GM19099 (cell line): Measurements from ENCODE around the gene ATAD1.

ENCODE experiments used
- POLR2A ChIP-seq: IDR thresholded peaks from 3 replicates; pipeline ENCODE4 v1.6.1; 2011; ENCODE audit warnings: low read depth; ENCODE audit not compliant: insufficient read length; ENCODE audit errors: extremely low read depth

ATAD1 gene

DNA sequence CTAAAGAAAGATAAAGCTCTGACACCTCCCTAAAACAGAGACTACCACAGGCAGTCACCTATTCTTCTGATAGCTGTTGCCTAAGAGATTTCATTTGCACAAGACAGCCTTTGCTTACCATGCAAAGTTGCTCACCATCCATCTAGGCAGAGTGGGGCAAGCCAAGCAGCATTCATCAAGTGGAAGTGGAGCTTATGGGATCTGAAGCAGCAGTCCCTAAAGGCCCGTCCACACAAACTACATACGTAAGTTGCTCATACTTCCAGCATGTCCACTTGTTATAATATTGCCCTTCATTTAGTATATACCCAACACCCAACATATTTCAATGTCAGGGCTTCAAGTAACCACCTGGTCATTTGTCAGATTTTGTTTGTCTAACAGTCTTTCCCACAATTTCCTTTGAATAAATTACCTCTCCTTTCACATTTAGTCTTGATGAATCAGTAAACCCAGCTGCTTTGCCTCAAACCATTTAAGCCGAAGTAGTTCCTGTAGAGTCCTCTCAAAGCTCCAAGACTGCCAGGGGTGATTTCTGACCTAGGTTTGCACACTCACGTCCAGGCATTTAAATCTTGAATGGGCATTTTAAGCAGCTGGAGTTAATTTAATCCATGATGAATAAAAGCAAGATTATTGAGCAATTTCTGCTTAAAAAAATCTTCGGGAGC is 67.9 kb downstream of the ATAD1 start:
- TF ChIP-seq POLR2A: no peak

DNA sequence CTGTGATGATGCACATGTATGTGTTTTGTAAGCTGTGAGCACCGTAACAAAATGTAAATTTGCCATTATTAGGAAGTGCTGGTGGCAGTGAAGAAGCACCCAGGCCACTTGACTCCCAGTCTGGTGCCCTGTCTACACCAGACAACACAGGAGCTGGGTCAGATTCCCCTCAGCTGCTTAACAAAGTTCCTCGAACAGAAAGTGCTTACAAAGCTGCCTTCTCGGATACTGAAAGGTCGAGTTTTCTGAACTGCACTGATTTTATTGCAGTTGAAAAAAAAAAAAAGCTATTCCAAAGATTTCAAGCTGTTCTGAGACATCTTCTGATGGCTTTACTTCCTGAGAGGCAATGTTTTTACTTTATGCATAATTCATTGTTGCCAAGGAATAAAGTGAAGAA is 71.1 kb downstream of the ATAD1 start:
- no peak for TF ChIP-seq POLR2A

GRCh38 chr10:87744606-87745005 is 73.4 kb downstream of the ATAD1 start:
- TF ChIP-seq POLR2A: no peak

GRCh38 chr10:87740254-87740655 is 77.8 kb downstream of the ATAD1 start:
- TF ChIP-seq POLR2A: no peak

DNA sequence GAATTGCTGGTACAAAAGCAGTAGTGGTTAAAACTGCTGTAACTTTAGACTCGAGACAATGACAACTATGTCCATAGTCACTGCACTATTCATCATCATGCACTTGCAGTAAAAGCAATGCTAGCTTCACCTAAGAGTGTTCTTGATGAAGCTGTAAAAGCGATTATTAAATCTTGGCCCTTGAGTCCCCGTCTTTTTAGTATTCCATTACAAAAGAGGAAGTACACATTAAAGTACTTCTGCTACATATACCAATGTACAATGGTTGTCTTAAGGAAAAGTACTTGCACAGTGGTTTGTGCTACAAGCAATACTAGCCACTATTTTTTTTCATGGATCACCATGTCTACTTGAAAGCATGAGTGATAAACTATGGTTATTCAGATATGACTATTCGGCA is 78.3 kb downstream of the ATAD1 start:
- no peak for TF ChIP-seq POLR2A

DNA sequence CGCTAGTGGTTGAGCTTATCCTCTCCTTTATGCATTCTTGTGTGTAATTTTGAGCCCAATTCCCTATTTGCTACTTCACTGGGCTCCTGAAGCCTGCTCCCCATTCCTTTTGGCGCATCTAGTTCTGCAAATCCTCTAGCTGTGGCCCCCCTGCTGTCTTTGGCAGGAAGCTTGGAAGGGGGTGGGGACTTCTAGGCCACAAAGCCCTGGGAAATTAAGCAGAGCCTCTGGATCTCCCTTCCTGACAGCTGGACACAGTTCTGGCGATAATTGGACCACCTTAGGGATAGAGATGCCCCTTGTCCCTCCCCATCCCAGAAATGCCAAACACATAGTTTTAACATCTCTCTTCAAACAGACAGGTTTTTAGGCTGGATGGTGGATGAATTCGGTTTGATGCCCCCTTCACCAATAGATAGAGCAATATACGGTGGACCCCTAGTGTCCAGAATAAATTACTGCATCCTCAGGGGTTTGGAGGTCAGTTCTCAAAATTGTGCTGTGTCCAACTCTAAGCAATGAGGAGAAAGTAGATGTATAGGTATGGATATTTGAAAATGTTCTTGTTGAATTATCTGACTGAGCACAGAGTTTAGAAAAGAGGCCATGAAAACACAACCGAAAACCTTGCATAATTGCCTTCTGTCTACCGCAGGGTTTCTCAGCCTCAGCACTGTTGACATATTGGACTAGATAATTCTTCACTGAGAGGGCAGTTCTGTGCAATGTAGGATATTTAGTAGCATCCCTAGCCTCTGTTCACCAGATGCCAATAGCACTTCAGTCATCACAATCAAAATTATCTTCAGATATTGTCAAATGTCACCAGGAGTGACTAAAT is 82.8 kb downstream of the ATAD1 start:
- TF ChIP-seq POLR2A: no peak

DNA sequence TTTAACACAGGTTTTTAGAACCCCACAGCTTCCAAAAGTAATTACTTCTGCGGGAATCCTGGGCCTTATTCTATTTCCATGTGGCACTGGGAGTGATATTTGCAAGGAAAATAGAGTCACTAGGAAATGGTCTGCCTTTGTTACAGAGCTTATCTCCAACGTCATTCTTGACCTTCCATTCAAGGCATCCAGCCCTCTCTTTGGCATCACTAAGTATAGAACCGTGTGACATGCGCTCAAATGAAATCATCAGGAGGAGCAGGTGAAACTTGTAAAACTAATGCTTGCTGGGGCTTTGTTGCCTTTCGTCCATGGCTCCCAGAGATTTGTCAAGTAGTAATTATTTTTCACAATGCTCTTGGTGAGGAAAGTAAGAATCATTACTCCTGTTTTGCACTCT is 84.9 kb downstream of the ATAD1 start:
- no peak for TF ChIP-seq POLR2A

GRCh38 chr10:87729940-87730339 is 88.1 kb downstream of the ATAD1 start:
- no peak for TF ChIP-seq POLR2A

DNA sequence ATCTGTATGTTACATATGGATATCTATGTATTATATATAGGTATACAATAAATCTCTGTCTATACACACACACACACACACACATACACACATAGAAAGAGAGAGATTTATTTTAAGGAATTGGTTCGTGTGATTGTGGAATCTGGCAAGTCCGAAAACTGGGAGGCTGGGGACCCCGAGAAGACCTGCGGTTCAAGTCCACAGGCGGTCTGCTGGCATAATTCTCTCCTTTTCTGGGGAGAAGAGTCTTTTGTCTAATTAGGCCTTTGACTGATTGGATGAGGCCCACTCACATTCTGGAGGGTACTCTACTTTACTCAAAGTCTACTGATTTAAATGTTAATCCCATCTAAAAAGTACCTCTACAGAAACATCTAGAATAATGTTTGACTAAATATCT is 93.2 kb downstream of the ATAD1 start:
- no peak for TF ChIP-seq POLR2A

DNA sequence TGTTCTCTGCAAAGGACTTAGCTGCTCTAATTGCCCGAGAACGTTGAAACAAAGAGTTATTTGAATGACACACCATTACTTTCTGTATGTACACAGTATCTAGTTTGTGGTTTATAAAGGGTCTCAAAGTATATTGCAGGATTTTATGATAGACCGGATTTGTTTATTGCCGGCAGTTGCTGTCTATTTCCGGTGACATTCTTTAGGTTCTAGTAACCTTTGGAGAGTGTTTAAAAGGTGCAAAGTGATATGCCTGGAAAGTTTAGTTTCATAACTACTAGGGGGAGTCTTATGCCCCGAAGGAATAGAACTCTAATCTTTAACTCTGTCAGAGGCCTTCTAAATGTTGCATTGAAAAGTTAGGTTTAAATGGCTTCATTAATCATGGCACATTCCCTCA is 94.5 kb downstream of the ATAD1 start:
- no peak for TF ChIP-seq POLR2A

DNA sequence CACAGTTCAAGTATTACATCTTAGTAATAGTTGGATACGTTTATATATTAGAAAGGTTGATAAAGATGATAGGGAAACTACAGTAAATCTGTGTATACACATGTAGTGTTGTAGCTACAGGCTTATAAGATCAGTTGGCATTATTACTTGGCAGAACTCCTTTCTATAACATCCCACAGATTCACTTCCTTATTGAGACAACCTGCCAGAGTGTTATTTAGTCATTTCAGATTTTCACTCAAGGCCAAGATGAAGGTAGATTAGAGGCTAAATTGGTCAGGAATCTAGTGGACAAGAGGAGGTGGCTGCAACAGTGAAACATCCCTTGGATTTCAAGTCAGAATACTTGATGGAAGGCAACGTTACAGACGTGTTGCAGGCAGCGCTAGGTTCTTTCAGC is 95.3 kb downstream of the ATAD1 start:
- no peak for TF ChIP-seq POLR2A

DNA sequence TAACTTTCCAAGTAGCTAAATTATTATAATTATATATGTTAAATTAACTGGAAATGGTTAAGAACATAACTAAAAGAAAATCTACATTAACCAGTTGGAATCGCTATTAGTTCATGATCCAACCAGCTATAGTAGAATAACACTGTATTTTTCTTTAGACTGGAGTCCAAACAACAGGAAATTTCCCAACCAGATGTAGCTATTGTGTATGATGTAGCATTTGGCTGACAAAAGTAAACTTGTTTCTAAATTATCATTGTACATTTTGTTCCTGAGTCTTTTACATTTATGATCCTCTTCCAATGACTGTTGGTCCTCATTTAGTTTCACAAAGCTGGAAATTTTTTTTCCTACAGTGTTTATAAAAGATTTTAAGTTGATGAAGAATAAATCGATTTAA is 96.2 kb downstream of the ATAD1 start:
- TF ChIP-seq POLR2A: no peak

DNA sequence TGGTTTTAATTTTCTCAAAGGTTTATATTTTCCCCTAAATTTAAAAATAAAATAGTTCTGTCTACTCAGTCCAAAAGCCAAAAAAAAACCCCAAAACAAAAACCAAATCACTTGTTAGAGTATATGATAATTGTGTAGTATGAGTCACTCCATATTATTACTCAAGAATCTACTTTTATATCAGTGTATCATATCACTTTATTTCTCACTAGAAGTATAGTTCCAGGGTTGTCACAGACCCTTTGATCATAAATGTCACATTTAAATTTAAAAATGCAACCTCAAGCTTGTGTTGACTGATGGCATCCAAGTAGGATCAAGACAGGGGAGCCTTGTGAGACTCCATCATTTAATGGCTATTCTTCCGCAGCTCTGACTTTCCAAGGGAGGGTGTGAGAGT is 97.4 kb downstream of the ATAD1 start:
- TF ChIP-seq POLR2A: no peak

- no peak for TF ChIP-seq POLR2A
These were observed 101.7 kb downstream of the ATAD1 start for GRCh38 chr10:87716348-87716670.

- no peak for TF ChIP-seq POLR2A
These were observed 102.3 kb downstream of the ATAD1 start for GRCh38 chr10:87715552-87716347.

DNA sequence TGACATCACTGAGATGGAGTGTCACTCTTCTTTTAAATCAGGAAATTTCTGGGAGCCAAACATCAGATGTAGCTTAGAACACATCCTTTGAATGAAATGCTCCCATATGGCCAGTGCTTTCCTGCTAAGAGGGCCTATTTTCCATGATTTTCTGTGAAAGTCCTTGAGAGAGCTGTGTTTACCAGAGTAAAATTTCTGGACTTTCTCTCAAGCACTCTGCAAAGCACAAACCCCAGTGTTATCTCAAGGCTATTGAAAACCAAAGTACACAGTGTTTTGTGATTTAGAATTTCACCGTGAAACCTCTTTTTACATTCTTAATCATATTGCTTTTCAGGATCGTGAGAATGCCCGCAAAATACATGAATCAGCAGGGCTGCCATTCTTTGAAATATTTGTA is 104.3 kb downstream of the ATAD1 start:
- TF ChIP-seq POLR2A: no peak

GRCh38 chr10:87712913-87713616 is 105.0 kb downstream of the ATAD1 start:
- no peak for TF ChIP-seq POLR2A
